GM12892 (cell line): ENCODE results near the gene PRDM16.

Source experiments
- DNase-seq: peaks from one replicate; pipeline ENCODE4 v3.0.0; 2011; ENCODE audit not compliant: insufficient read length
- FAIRE-seq: peaks from 2 replicates; lab custom pipeline; 2011; peaks lifted over from hg19 to GRCh38; lab: Jason Lieb, UNC
- POLR2A ChIP-seq: IDR thresholded peaks from 2 replicates; pipeline ENCODE4 v1.6.1; 2011; ENCODE audit warnings: low read depth, low read length, control low read depth
- POLR2AphosphoS5 ChIP-seq: IDR thresholded peaks from 2 replicates; pipeline ENCODE4 v1.6.1; 2011; ENCODE audit warnings: low read depth, low read length, control low read depth
- TAF1 ChIP-seq: IDR thresholded peaks from 2 replicates; pipeline ENCODE4 v1.6.1; 2011; ENCODE audit warnings: low read depth, mild to moderate bottlenecking, control low read depth, low read length, borderline replicate concordance

PRDM16 gene

DNA sequence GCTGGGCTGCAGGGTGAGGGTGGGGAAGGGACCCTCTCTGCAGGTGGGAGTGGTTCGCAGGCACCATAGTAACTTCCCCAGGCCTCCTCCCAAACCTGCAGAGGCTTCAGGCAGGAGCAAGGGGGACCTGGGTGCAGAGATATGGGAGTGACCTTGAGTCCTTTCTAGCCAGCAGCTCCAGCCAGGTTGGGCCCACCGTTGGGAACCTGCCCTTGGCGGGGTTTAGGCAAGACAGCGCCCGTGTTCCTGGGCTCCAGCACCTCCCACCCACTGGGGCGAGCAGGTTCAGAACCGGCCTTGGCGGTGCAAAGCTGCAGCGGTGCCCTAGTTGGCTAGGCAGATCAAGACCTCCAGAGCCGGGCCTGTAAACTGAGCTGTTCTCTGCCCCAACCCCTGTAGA lies 2.2 kb upstream of the PRDM16 start:
- DNase-seq (no peak), FAIRE-seq (no peak)
- TF ChIP-seq TAF1 = no peak
- TF ChIP-seq POLR2AphosphoS5 = no peak
- no peak for TF ChIP-seq POLR2A

GRCh38 chr1:3067301-3067670 lies 1.7 kb upstream of the PRDM16 start:
- TF ChIP-seq POLR2A (no peak), POLR2AphosphoS5 (no peak), TAF1 (no peak)
- FAIRE-seq = no peak
- no peak for DNase-seq

DNA sequence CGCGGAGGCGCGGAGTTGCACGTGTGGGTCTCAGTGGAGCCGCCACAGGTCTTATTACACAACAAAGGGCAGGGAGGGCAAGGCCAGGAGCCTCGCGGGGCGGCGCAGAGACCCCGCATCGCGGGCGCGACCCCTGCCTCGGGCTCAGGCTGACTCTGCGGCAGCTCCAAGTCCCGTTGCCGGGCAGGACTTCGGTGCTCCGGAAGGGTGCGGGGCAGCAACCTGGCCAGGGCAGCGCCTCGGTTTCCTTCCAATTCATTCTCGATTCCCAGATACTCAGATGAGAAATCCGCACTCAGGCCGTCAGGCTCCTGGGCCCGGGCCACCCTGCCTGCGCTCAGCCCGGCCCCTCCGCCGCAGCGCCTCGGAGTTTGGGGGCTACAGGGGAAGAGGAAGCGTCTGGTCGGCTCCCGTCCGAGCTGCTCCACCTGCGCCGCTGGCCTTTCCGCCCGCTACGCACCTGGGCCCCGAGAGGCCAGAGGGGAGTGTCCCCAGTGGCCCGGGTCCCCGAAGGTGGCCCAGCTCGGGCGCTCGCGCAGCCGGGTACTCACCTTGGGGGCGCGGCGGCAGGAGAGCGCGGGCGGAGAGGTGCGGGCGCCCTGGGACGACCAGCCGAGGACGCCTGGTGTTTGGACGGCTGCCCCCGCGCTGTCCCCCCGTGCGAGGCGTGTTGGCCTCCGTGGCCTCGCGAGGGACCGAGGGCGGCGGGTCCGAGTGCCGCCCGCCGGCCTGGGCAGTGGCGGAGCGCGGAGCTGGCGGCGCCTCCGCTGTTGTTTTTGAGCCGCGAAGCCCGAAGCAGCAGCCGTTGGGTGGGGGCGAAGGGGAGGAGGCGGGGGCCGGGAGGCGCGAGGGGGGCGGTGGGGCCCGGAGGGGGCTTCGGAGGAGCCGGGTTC lies 1.1 kb upstream of the PRDM16 start:
- FAIRE-seq = no peak
- TF ChIP-seq TAF1 (no peak), POLR2A (no peak), POLR2AphosphoS5 (no peak)
- DNase-seq = no peak

DNA sequence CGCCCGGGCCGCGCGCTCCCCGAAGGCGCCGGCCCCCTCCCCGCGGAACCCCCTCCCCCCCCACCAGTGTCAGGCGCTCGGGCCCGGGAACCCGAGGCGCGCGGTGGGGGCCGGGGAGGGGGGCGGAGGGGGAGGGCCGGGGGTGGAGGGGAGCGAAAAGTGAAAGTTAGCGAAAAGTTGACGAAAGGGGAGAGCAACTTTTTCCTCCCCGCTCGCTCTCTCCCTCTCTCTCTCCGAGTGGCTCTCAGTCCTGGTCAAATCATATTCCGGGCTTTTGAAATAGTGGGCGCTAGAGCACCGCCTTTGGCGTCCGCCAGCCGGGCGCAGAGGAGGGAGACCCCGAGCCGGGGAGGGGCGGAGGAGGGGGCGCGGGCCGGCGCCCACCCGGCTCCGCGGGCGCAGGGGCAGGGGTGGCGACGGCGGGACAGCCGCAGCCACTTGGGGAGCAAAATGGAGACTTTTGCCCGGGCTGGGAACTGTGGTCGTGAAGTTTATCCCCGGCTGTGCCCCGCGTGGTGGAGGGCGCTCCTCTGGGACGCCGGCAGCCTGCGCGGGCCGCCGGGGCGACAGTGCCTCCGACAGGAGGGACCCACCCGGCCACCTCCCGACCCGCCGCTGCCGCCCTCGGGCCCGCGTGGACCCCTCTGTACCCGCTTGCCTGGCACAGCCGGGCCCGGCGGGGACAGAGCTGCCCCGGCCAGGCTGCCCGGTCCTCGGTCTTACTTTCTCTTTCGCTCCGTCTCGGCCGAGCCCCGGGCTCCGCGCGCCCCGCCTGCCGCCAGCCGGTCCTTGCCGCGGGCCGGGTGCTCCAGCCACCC lies 697 bp downstream of the PRDM16 start:
- DNase-seq = no peak
- FAIRE-seq = no peak
- TF ChIP-seq TAF1 (no peak), POLR2AphosphoS5 (no peak), POLR2A (no peak)

- TF ChIP-seq POLR2AphosphoS5 (no peak), POLR2A (no peak), TAF1 (no peak)
- no peak for FAIRE-seq
- DNase-seq = no peak
These were observed 1.3 kb downstream of the PRDM16 start for GRCh38 chr1:3070309-3070643.

DNA sequence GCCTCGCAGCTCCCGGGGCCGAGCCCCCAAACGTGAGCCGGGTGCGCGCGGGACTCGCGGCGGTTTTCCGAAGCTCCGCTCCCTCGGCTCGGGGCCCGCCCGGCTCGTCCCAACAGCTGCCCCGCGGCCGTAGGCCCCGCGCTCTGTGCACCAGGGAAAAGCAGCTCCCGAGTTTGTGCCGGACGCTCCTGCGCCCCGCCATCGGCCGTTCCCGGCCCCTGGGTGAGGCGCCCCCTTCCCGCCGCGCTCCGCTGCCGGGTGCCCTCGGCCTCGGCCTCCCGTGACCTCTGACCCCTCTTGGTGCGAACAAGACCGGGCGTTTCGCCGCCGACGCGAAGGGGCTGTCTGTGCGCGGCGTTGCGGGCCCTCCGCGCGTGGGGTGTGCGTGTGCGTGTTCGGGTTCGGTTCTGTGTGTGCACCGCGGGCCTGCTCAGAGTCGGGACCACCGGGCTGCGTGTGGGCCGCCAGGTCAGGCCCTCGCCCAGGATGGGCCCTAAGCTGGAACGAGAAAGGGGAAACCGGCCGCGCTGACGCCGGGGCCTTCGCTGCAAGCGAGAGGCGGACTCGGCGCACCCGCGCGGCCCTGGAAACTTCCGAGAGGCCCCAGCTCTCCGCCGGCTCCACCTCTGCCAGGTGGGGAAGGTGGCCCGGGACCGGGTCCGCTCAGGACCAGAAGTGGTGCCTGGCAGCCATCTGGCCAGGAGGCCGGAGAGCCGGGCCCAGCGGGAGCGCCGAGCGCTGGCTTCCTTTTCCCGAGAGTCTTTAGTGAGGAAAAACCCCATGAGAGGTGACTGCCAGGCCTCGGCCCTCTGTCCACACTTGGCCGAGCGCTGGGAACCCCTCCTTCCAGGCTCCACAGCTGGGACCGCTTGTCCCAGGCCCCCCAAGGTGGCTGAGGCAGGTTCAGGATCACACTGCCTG lies 1.9 kb downstream of the PRDM16 start:
- DNase-seq (no peak), FAIRE-seq (no peak)
- TF ChIP-seq POLR2AphosphoS5 (no peak), TAF1 (no peak), POLR2A (no peak)

DNA sequence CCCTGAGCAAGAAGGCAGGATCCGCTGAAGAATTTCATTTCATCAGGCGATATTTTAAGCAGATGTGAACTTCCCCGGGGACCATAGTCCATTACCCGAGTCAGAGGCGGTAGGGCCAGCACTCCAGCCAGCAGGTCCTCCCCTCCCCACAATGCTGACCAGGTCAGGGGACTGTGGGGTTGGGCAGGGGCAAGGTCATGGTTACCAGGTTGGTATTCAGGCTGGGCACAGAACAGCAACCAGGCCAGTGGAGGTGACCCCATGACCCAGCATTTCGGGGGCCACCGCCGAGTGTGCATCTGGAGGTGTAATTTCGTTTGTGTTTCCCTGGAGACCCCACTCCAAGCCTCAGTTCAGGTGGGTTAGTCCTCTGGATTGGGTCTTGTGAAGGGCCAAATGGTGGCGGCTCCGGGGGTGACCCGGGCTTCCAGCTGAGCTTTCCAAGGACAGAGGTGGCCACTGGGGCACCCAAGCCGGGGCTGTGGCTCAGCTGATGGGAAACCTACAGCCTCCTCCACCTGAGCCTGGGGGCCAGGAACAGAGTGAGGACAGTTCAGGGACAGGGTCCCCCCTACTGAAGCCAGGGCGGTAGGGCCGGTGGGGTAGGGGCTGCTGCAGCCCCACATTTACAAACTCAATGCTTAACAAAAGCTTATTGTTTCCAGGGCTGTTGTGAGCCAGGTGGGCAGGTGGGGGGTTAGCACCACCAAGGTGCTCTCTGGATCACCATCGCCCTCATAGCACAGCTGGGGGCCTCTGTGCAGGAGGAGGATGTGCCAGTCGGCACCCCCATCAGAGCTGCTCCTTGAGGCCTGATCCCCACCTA lies 2.8 kb downstream of the PRDM16 start:
- FAIRE-seq (no peak), DNase-seq (no peak)
- no peak for TF ChIP-seq POLR2AphosphoS5
- no peak for TF ChIP-seq POLR2A
- TF ChIP-seq TAF1 = no peak

DNA sequence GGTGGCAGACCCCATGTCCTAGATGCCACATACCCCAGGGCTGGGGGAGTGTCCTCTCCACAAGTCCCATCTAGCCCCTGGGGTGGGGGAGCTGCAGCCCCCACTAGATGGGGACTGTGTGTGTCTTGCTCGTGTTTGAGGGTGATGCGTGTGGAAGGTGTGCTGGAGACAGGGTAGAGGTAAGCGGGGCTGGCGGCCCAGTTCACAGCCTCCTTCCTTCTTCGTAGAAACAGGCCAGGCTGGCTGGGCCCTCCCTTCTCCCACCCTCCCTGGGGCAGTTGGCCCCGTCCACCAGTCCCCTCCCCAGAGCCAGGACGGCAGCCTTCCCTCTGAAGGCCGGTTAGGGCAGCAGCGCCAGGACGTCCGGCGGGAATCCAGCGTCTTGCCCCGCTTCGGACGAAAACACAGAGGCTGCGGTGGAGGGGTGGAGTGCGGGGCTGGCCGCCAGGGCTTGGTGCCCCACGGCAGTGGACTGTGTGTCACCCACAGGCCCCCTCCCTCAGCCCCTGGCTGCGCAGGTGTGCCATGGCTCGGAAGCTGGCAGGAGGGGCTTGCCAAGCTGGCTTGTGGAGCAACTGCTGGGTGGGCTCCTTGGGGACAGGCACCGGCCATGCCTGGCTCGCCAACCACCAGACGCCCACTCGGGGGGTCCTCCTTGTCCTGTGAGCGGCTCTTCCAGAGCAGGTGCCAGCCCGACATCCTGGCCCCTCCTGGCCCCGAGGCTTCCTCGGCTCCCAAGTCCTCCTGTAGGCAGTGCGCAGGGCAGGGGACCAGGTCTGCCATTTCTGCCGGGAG lies 3.6 kb downstream of the PRDM16 start:
- FAIRE-seq (no peak), DNase-seq (no peak)
- TF ChIP-seq POLR2AphosphoS5 (no peak), TAF1 (no peak), POLR2A (no peak)

GRCh38 chr1:3073186-3073488 lies 4.1 kb downstream of the PRDM16 start:
- DNase-seq (no peak), FAIRE-seq (no peak)
- TF ChIP-seq POLR2AphosphoS5 (no peak), POLR2A (no peak), TAF1 (no peak)
